22Rv1 (cell line): ENCODE data around the gene MTMR12.

Experiments
- ZFX ChIP-seq: fragments of 450-650 bp; IDR thresholded peaks from 2 replicates; pipeline ENCODE4 v1.6.1; 2017; ENCODE audit warnings: antibody characterized with exemption, borderline replicate concordance
- TF ChIP-seq, protein P1 (sequence below): fragments of 450-650 bp; IDR thresholded peaks from 2 replicates; pipeline ENCODE4 v1.5.1; 2017; ENCODE audit warnings: mild to moderate bottlenecking

DNA sequence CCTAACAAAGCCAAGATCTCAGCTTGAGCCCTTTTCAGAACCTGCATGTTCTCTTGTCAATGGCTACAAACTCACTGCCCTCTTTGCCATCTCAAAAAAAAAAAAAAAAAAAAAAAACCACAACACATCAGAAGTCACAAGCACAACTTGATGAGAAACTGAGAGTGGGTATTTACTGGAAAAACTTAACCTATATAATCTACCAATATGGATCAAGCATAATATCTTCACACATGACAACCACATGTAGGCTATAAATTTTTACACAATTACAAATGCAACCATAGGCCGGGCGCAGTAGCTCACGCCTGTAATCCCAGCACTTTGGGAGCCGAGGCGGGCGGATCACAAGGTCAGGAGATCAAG lies 9.0 kb downstream of the MTMR12 start:
- TF ChIP-seq, protein P1, sequence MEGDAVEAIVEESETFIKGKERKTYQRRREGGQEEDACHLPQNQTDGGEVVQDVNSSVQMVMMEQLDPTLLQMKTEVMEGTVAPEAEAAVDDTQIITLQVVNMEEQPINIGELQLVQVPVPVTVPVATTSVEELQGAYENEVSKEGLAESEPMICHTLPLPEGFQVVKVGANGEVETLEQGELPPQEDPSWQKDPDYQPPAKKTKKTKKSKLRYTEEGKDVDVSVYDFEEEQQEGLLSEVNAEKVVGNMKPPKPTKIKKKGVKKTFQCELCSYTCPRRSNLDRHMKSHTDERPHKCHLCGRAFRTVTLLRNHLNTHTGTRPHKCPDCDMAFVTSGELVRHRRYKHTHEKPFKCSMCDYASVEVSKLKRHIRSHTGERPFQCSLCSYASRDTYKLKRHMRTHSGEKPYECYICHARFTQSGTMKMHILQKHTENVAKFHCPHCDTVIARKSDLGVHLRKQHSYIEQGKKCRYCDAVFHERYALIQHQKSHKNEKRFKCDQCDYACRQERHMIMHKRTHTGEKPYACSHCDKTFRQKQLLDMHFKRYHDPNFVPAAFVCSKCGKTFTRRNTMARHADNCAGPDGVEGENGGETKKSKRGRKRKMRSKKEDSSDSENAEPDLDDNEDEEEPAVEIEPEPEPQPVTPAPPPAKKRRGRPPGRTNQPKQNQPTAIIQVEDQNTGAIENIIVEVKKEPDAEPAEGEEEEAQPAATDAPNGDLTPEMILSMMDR: no peak
- TF ChIP-seq ZFX: no peak
